ENCODE results near the gene IL17REL.

DNA sequence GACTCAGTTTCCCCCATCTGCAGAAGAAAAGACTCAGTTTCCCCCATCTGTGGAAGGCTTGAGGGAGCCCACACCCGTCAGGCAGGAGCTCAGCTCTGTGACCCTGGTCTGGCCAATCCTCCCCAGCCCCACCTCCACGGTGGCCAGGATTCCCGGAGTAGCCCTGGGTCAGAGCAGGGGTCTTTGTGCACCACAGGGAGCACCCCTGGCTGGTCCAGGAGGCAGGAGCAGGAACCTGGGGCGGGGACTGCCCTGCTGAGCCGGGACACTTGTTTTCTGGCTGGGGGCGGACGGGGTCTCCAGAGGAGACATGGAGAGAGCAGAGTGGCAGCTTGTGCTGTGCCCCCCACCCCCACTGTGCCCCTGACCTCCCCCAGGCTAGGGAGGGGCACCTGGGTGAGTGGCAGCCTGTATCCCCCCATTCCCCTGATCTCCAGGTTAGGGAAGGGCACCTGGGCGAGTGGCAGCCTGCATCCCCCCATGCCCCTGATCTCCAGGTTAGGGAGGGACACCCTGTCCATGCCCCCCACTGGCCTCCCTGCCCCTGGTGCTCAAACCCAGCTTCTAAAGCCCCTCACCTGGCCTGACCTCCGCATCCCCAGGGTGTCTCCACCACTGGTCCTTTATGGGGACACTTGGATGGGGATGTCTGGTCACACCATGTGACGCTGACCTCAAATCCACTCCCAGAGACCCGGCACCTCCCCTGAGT lies 18.8 kb downstream of the IL17REL start:
- TF ChIP-seq POLR2A (IDR thresholded peaks at IDR 0.05), result no peak
- TF ChIP-seq, protein P1, sequence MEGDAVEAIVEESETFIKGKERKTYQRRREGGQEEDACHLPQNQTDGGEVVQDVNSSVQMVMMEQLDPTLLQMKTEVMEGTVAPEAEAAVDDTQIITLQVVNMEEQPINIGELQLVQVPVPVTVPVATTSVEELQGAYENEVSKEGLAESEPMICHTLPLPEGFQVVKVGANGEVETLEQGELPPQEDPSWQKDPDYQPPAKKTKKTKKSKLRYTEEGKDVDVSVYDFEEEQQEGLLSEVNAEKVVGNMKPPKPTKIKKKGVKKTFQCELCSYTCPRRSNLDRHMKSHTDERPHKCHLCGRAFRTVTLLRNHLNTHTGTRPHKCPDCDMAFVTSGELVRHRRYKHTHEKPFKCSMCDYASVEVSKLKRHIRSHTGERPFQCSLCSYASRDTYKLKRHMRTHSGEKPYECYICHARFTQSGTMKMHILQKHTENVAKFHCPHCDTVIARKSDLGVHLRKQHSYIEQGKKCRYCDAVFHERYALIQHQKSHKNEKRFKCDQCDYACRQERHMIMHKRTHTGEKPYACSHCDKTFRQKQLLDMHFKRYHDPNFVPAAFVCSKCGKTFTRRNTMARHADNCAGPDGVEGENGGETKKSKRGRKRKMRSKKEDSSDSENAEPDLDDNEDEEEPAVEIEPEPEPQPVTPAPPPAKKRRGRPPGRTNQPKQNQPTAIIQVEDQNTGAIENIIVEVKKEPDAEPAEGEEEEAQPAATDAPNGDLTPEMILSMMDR (IDR thresholded peaks at IDR 0.05), result no peak
